HG03457 (cell line): Measurements from ENCODE around the gene CHST15.
"Not testable (repeated sequence)": the region's sequence is repeated elsewhere in the genome, so short reads cannot be mapped to it uniquely, and the experiment has no call there.

Experiments
- ATAC-seq: cut with Tn5 transposase; IDR thresholded peaks from one replicate; pipeline ENCODE4 v1.9.1; 2021; ENCODE audit warnings: moderate number of reproducible peaks; ENCODE audit not compliant: unreplicated experiment

CHST15 gene

GRCh38 chr10:124047427-124048152 lies 45.8 kb downstream of the CHST15 start:
- no peak for ATAC-seq

GRCh38 chr10:124045801-124046355 lies 47.5 kb downstream of the CHST15 start:
- no peak for ATAC-seq

- no peak for ATAC-seq
These were observed 48.1 kb downstream of the CHST15 start for GRCh38 chr10:124045276-124045675.

- no peak for ATAC-seq
These were observed 49.1 kb downstream of the CHST15 start for GRCh38 chr10:124044143-124044862.

- peak; percentile 69 for ATAC-seq
These were observed 49.9 kb downstream of the CHST15 start for GRCh38 chr10:124043310-124044142.

- no peak for ATAC-seq
These were observed 50.6 kb downstream of the CHST15 start for GRCh38 chr10:124042656-124043309.

- ATAC-seq: no peak
These were observed 51.5 kb downstream of the CHST15 start for GRCh38 chr10:124041675-124042445.

- no peak for ATAC-seq
These were observed 52.8 kb downstream of the CHST15 start for GRCh38 chr10:124040451-124041188.

GRCh38 chr10:124039483-124040013 lies 53.9 kb downstream of the CHST15 start:
- no peak for ATAC-seq

- no peak for ATAC-seq
These were observed 55.6 kb downstream of the CHST15 start for GRCh38 chr10:124037784-124038183.

- ATAC-seq: no peak
These were observed 56.1 kb downstream of the CHST15 start for GRCh38 chr10:124037286-124037685.

GRCh38 chr10:124036746-124037145 lies 56.7 kb downstream of the CHST15 start:
- no peak for ATAC-seq

- peak; percentile 98 for ATAC-seq
These were observed 57.4 kb downstream of the CHST15 start for GRCh38 chr10:124035928-124036558.

- no peak for ATAC-seq
These were observed 58.0 kb downstream of the CHST15 start for GRCh38 chr10:124035306-124035927.

GRCh38 chr10:124034576-124035305 lies 58.7 kb downstream of the CHST15 start:
- ATAC-seq: not testable (repeated sequence)

- no peak for ATAC-seq
These were observed 59.5 kb downstream of the CHST15 start for GRCh38 chr10:124033887-124034218.
